Dedifferentiated amniotic fluid mesenchymal stem cell (primary cell): ENCODE measurements around the gene CTRB1.

Experiments used
- DNase-seq: peaks from one replicate; pipeline ENCODE4 v3.0.0-alpha.2; 2016; ENCODE audit errors: extremely low spot score

The CTRB1 gene

DNA sequence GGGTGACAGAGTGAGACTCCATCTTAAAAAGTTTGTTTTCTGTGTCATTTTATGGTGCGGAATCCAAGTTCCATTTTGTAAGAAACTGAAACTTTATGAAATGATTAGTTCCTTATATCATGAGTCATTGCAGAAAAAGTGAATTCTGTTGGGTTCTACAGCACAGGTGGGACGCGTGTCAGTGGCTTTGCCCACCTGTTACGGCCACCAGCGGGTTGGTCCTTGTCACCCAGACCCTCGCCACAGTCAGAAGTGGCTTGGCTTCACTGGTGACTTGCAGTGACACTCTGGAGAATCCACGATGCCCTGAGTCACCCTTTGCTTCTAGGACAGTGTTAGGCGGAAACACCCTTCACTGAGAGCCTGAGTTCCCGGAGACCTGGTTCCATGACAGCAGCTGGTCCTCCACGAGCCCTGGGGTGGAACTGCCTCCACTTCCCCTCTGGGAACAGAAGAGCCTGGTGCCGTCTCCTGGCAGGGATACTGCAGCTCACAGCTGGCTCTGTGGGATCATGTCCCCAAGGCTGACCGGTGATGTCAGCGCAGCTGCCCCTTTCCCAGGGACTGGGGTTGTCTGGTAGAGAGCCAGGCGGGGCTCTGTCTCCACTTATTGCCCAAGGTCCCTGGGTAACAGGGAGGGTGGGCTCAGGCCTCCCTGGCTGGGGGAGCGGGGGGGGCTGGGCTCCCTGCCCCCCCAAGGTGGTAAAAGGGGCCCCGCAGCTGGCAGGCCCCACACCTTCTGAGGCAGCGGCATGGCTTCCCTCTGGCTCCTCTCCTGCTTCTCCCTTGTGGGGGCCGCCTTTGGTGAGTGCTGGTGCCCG lies at the start of gene CTRB1:
Gene CTRB1, plus strand, starts transcription at position 733 of the 821 bp plus-strand sequence. Its CDS starts 20 bp downstream, at position 753.
- no peak for DNase-seq

DNA sequence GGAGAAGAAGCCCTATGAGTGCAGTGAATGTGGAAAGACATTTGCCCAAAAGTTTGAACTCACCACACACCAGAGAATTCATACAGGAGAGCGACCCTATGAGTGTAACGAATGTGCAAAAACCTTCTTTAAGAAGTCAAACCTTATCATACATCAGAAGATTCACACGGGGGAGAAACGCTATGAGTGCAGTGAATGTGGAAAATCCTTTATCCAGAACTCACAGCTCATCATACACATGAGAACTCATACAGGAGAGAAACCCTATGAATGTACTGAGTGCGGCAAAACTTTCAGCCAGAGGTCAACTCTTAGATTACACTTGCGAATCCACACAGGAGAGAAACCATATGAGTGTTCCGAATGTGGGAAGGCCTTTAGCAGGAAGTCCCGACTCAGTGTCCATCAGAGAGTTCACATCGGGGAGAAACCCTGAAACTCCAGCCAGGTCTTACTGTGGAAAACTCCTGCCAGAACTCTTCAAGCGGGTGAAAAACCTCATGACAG lies 48.8 kb upstream of the CTRB1 start:
- no peak for DNase-seq

DNA sequence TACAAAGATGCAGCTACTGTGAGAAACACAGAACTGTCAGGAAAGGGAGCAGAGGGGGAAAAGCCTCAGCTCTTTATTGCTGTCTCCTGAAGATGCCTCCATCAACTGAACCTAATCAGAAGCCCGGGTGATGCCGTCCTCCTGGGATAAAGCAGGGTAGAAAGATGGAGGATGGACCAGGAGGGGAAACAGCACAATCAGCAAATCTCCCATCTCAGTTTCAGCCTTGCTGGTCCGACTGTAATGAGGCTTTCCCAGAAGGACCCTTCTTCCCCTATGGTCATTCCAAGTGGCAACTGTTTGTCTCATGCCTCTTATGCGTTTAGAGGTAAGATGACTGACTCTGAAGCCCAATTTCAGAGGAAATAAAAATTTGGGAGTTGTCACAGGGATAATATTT lies 46.2 kb upstream of the CTRB1 start:
- DNase-seq = no peak

DNA sequence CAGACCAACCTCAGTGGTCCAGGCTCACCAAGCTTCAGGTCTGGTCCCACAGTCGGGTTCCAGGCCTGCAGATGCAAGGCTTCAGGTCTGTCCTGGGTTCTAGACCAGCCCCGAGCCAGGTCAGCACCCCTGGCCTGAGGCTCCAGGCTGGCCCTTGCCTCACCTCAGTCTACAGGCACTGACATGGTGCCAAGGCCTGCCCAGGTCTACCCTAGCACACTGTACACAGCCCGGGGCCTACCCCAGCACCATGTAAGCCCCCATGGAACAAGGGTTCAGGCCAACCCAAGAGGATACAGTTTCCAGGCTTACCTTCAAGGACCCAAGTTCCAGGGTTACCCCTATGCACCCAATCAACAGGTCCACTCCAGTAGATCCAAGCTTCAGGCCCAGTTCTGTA lies 43.7 kb upstream of the CTRB1 start:
- DNase-seq = no peak

DNA sequence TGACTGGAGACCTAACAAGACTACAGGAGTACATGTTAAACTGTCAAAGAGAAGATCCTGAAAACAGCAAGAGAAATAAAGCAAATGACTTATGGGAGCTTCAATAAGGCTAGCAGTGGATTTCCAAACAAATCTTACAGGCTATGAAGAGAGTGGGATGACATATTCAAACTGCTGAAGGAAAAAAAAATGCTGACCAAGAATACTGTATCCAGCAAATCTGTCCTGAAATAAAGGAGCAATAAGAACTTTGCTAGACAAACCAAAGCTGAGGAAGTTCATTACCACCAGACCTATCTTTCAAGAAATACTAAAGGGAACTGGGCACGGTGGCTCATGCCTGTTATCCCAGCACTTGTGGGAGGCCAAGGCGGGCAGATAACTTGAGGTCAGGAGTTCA lies 41.9 kb upstream of the CTRB1 start:
- no peak for DNase-seq

DNA sequence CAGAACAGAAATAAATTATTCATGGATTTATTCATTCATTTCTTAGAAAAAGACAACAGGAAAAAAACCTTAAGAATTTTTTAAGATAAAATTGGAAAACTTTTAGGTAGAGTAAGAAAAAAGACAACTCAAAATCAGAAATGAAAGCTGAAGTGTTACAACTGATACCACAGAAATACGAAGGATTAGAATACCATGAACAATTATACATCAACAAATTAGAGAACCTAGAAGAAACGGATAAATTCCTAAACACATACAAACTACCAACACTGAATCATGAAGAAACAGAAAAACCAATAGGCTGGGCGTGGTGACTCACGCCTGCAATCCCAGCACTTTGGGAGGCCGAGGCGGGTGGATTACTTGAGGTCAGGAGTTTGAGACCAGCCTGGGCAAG lies 39.6 kb upstream of the CTRB1 start:
- DNase-seq = no peak

DNA sequence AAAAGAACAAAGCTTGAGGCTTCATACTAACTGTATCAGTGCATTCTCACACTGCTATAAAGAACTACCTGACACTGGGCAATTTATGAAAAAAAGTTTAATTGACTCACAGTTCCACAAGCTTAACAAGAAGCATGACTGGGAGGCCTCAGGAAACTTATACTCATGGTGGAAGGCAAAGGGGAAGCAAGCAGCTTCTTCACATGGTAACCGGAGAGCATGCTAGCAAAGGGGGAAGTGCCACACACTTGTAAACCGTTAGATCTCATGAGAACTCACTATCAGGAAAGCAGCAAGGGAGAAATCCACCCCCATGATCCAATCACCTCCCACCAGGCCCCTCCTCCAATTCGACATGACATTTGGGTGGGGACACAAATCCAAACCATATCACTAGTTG lies 37.2 kb upstream of the CTRB1 start:
- no peak for DNase-seq

DNA sequence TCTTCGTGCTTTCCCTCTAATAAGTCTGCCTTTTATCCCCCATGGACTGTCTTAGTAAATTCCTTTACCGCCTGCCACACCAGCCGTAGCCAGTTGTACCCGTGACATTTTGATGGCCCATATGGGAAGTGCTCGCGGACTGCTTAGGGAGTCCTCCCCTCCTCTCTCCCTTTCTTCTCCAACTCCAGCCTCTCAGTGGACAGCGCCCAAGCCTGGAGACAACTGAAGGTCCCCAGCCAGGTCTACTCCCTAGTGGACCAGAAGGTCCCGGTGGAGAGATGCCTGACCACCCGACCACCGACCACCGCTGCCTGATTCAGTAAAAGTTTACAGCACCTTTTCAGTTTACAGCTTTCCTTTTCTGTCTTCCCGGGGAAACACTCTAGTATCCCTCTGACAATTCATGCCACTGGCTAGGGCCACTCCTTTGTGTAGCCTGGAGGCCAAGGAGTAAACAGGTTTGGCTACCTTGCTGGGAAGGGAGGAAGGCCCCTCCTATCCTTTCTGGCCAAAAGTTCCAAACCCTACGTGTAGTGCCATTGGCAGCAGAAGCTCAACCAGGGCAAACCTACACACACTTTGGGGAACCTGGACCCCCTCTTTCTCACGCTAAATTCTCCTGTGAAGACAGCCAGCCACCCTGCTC lies 29.8 kb upstream of the CTRB1 start:
- DNase-seq = no peak

DNA sequence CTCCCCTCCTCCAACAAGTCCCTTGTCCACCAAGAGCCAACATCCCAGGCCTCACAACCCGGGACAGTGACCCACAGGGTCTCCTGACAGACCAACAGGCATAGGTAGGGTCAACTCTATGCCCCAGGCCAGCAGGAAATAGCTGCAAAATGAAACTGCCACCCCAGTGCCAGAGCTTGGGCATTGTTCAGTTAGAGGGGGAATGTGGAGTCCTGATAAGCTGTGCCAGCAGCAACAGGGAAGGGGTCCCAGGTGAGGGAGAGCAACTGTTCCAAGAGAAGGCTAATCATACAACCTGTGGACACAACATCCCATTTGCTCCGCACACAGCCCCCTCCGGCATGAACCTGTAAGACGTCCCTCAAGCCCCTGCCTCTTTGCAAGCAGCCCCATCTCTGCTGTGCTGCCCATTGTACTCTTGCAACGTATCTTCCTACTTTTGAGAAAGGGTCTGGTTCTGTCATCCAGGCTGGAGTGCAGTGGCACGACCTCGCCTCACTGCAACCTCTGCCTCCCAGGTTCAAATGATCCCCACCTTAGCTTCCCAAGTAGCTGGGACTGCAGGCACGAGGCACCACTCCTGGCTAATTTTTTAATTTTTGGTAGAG lies 29.0 kb upstream of the CTRB1 start:
- DNase-seq = no peak

DNA sequence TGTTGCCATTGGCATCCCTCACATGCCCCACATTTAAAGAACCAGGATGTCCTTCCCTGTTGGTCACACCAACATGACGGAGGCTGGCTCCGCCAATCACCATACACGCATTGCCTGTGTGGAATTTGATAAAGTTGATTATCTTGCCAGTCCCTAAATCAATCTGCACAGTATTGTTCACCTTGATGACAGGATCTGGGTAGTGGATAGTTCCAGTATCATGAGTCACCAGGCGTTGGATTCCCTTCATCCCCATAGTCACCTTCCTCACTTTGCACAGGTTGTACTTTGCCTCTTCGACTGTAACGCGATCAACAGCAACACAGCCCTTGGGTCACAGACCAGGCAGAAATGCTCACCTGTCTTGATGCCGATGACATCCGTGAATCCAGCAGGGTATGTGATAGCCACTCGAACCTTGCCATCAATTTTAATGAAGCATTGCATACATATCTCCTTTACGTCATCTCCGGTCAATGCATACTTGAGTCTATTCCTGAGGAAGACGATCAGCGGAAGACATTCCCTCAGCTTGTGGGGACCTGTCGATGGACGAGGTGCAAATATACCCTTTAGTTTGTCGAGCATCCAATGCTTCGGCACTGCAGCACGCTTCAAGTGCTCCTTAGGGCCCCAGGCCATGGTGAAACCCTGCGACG lies 26.1 kb upstream of the CTRB1 start:
- no peak for DNase-seq

DNA sequence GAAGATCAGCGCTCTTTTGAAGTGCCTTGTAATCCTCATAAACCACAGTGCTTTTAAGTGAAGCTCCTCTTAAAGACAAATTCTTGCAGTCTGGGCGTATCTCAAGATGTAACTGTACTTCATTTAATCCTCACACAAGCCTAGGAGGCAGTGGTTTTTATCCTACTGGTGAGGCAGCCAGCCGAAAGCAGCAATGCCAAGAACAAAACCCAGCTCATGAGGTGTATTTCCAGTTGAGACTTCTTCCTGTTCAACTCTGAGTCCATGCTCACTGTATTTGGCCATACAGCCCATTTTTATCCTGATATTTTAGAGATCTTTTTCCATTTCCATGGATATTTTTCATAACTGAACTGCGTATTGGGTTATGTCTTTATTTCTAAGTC lies 25.5 kb upstream of the CTRB1 start:
- DNase-seq = no peak

DNA sequence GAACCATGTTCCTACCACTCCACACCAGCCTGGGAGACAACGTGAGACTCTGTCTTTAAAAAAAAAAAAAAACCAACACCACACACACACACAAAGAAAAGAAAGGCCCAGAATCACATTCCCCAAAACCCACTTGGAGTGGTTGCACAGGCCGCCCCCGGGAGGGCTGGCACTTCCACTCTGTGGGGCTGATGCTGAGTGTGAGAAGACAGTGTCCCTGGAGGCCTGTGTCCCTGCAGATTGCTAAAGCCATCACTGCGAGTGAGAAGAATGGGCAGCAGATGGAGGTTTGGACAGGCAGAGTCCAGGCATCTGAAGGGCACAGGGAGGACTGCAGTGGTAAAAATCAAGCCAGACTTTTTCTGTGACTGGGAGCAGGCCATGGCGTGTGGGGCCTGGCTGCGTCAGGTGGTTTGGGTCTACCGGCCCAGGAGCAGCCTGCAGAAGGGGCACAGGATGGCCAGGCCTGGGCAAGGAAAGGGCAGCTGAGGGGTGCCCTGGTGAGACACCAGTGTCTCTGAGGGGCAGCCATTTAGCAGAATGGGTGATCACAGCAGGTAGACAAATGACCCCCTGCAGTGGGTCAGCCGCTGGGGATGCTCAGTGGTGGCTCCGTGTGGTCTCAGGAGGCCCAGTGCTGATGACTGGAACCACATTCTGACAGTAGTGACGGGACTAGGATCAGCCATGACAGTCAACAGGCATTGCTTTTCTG lies 24.9 kb upstream of the CTRB1 start:
- no peak for DNase-seq

DNA sequence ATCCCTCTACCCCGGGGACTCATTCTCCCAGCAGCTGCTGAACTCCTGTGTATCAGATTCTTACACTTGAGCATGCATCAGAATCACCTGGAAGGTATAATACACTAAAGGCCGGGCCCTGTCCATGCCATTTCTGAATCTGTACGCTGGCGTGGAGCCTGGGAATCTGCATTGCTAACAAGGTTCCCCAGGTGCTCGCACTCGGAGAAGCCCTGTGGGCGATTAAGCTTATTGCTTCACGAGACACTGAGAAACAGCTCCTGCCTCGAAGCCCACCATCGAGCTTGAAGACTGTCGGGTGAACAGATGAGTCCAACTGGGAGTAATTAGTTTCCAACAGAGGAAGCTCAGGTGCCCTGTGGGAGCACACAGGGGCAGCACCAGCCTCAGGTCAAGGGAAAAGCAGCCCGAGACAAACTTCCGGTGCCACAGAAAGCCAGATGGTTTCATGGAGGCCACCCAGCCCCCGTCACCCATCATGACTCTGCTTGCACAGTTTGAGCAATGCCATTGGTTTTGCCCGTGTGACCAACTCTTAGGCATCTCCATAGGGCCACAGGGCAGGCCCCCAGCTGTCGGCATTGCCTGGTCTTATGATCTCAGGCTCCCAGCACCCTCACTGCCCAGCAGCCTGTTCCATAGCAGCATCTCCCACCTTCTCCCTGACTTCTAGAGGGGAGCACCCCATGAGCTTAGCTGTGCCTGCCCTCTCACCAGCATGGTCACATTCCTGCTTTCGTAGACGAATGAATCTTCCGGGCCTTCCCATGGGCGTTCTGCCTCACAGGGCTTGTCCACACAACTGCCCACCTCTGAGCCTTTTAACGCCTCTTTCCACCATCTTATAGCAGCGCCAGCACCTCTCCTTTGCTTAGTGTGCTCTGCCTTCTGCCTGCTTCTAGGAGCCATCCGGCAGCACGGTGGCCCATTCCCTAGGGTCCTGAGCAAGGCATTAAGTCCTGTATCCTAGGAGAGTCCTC lies 22.7 kb upstream of the CTRB1 start:
- no peak for DNase-seq

DNA sequence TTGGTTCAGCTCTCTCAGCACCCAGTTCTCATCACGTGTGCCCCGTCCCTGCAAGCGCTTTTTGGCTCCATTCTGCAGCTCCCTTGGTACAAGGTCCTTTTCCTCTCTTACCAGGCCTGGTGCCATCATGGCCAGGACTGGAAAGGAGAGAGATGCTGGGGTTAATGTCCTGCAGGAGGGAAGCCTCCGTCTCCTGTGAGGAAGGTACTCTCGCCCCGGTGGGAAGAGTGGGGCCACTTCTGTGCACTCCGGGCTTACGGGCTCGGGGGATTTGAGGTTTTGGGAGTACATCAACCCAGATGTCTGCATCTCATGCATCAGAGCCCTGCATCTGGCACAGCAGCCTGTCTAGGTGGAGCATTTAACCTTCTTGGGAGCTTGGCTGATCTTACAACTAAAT lies 22.0 kb upstream of the CTRB1 start:
- no peak for DNase-seq

DNA sequence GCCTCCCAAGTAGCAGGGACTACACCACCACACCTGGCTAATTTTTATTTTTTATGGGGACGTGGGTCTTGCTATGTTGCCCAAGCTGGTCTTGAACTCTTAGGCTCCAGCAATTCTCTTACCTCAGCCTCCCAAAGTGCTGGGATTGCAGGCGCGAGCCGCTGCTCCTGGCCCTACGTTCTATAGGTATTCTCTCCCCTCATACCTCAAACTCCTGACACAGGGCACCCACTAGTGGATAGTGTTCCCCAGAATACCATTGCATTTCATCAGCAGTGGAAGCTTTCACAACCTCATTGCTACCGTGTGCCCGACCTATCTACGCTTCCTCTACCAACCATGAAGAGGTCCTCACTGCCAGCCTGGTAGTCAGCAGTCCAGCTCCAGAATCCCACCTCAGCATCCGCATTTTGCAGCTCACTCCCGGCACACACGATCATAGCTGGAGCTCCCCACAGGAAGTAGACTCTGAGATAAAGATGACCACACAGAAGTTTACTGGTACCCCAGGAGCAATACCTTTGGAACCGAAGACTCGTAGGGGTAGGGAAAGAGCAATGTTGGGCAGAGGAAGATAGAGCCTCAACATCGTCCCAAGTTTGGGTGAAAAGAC lies 21.2 kb upstream of the CTRB1 start:
- no peak for DNase-seq

DNA sequence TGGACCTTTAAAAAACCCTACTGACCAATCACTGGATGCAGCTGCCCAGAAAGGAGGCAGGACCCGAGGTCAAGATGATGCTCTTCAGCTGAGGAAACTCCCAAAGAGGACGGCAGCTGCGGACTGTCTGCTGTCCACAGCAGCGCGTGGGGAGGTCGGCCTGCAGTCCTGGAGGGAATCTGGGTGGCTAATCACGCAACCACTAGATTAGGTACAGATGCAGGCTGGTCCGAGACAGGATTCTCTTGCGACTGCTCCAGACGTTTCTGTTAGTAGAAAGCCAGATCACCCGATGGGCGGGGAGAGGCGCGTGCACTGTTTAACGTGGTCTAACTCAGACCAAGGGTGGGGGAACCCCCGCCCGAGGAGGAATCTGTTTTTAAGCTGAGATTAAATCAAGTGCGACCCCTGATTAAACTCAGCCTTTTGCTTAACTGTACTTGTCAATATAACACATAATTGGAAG lies 20.6 kb upstream of the CTRB1 start:
- DNase-seq = peak; percentile 48

DNA sequence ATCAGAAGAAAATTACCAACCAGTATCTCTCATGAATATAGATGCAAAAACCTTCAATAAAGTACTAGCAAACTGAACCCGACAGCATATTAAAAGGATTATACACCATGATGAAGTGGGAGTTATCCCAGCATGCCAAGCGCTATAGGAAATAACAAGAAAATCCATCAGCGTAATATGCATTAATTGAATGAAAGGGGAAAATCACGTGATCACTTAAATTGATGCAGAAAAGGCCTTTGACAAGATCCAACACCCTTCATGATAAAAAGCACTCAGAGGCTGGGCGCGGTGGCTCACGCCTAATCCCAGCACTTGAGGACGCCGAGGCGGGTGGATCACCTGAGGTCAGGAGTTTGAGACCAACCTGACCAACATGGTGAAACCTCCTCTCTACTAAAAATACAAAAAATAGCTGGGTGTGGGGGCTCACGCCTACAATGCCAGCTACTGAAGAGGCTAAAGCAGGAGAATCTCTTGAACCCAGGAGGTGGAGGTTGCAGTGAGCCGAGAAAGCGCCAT lies 16.7 kb upstream of the CTRB1 start:
- no peak for DNase-seq

DNA sequence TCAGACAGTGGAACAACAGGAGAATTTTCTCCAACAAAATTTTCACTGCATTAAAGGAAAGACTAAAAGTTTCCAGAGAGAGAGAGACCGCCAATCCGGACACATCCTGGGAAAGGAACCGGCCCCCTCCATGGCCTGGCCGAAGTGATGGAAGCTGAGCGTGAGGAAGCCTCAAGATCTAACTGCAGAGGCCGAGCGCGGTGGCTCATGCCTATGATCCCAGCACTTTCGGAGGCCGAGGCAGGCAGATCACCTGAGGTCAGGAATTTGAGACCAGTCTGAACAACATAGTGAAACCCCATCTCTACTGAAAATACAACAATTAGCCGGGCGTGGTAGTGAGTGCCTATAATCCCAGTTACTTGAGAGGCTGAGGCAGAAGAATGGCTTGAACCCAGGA lies 15.7 kb upstream of the CTRB1 start:
- no peak for DNase-seq

DNA sequence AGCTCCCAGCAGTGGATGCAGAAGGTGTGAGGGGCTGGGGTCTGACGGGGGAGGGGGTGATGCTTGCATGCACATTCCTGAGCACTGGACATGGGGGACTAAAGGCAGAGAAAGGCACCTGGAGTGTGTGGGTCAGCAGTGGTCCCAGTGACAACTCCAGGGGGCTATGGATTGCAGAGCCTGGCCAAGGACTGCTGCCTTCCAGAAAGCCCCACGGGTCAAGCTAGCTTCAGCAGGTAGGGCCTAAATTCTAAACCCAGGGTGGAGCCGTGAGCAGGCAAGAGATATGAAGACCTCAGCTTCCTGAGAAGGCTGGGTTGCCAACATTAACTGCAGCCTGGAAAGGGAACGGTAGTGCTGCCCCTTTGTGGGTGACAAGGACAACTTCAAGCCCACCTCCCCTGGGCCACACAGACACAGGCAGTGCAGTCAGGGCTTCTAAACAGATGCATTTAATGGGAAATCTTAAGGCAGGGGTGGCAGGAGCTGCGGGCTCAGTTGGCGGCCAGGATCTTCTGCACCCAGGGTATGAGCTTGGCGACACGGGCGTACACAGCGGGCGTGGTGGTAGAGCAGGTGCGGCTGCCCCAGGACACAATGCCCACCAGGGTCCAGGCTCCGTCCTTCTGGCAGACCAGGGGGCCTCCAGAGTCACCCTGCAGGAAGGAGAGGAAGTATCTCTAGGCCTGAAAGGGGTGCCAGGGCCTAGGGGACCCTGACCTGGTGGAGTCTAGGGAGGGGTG lies 14.9 kb upstream of the CTRB1 start:
- no peak for DNase-seq
